ENCODE data around the gene ZG16.

DNA sequence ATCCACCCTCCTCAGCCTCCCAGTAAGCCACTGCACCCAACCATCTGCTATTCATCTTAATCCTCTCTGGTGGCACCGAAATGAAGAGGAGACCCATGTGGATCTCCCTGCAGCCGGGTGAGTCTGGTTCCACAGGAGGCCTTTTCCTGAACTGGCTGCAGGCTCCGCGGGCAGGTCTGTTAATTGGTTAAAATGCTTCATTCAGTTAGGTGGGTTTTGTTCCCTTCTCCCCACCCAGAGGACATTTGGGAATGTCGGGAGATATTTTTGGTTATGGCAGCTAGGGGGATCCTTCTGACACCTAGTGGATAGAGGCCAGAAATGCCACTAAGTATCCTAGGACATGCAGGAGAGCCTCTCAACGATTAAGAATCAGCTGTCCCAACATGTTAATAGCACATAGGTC, 48.9 kb upstream of the ZG16 start:
- TF ChIP-seq, protein P1, sequence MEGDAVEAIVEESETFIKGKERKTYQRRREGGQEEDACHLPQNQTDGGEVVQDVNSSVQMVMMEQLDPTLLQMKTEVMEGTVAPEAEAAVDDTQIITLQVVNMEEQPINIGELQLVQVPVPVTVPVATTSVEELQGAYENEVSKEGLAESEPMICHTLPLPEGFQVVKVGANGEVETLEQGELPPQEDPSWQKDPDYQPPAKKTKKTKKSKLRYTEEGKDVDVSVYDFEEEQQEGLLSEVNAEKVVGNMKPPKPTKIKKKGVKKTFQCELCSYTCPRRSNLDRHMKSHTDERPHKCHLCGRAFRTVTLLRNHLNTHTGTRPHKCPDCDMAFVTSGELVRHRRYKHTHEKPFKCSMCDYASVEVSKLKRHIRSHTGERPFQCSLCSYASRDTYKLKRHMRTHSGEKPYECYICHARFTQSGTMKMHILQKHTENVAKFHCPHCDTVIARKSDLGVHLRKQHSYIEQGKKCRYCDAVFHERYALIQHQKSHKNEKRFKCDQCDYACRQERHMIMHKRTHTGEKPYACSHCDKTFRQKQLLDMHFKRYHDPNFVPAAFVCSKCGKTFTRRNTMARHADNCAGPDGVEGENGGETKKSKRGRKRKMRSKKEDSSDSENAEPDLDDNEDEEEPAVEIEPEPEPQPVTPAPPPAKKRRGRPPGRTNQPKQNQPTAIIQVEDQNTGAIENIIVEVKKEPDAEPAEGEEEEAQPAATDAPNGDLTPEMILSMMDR (optimal IDR thresholded peaks at IDR 0.05 in 1 of 3, IDR thresholded peaks at IDR 0.05 in 1 of 3, conservative IDR thresholded peaks at IDR 0.05 in 1 of 3; ENCODE audit: extremely low read depth in 1 of 3, insufficient read depth in 2 of 3, low read length in 3 of 3), result peak; percentile 64 to 77 (median 73)
- no peak for TF ChIP-seq EZH2 (IDR thresholded peaks at IDR 0.05; ENCODE audit: low read length)
